OCI-LY1 (cell line): ENCODE results near the gene UNC5B.

Experiments used
- H2AFZ ChIP-seq: fragments of 200-600 bp; sonication (generic), shearing (Covaris generic); 2 replicates; pipeline ENCODE4 v1.6.0; 2014; ENCODE audit warnings: antibody characterized with exemption, mild to moderate bottlenecking, low read length
- H3F3A ChIP-seq: fragments of 200-600 bp; sonication (generic), shearing (Covaris generic); 2 replicates; pipeline ENCODE4 v1.6.0; 2014; ENCODE audit warnings: mild to moderate bottlenecking, antibody characterized with exemption, low read length, moderate library complexity; ENCODE audit not compliant: insufficient read depth
- H3K27ac ChIP-seq: fragments of 200-600 bp; sonication (generic); 2 replicates; pipeline ENCODE4 v1.5.1; 2014; ENCODE audit warnings: low read length, mixed run types, mild to moderate bottlenecking, low read depth; ENCODE audit not compliant: poor library complexity, severe bottlenecking
- H3K27me3 ChIP-seq: fragments of 200-600 bp; sonication (generic); 2 replicates; pipeline ENCODE4 v1.6.0; 2014; ENCODE audit warnings: antibody characterized with exemption, mild to moderate bottlenecking, low read length, moderate library complexity; ENCODE audit not compliant: insufficient read depth
- H3K36me3 ChIP-seq: fragments of 200-600 bp; sonication (generic); 2 replicates; pipeline ENCODE4 v1.6.1; 2014; ENCODE audit warnings: mild to moderate bottlenecking, antibody characterized with exemption, low read length, moderate library complexity, mixed read lengths; ENCODE audit not compliant: insufficient read depth
- H3K4me1 ChIP-seq: fragments of 200-600 bp; sonication (generic); 2 replicates; pipeline ENCODE4 v1.5.1; 2014; ENCODE audit warnings: mild to moderate bottlenecking, low read length, moderate library complexity; ENCODE audit not compliant: insufficient read depth, severe bottlenecking
- H3K4me2 ChIP-seq: fragments of 200-600 bp; sonication (generic), shearing (Covaris generic); 2 replicates; pipeline ENCODE4 v1.6.1; 2014; ENCODE audit warnings: low read length
- H3K4me3 ChIP-seq: fragments of 200-600 bp; sonication (generic); 2 replicates; pipeline ENCODE4 v1.5.1; 2014; ENCODE audit warnings: low read length, low read depth, mild to moderate bottlenecking, mixed read lengths; ENCODE audit not compliant: poor library complexity, severe bottlenecking
- H3K79me2 ChIP-seq: fragments of 200-600 bp; shearing (Covaris generic); 2 replicates; pipeline ENCODE4 v1.6.1; 2016; ENCODE audit warnings: mixed run types, low read length, mixed read lengths; ENCODE audit not compliant: insufficient read depth
- H3K9ac ChIP-seq: fragments of 200-600 bp; sonication (generic), shearing (Covaris generic); 2 replicates; pipeline ENCODE4 v1.6.1; 2014; ENCODE audit warnings: mild to moderate bottlenecking, low read length, mixed read lengths
- H3K9me2 ChIP-seq: fragments of 200-600 bp; sonication (generic), shearing (Covaris generic); 2 replicates; pipeline ENCODE4 v1.6.1; 2014; ENCODE audit warnings: low read depth, mild to moderate bottlenecking, low read length, mixed read lengths
- H3K9me3 ChIP-seq: fragments of 200-600 bp; shearing (Covaris generic); 2 replicates; pipeline ENCODE4 v1.6.1; 2014; ENCODE audit warnings: low read length, mixed read lengths
- H4K20me1 ChIP-seq: fragments of 200-600 bp; sonication (generic), shearing (Covaris generic); 2 replicates; pipeline ENCODE4 v1.6.0; 2016; ENCODE audit warnings: mild to moderate bottlenecking, low read length; ENCODE audit not compliant: insufficient read depth
- EZH2 ChIP-seq: fragments of 200-600 bp; sonication (generic), shearing (Covaris generic); IDR thresholded peaks from 2 replicates; pipeline ENCODE4 v1.8.0; 2017; ENCODE audit warnings: borderline replicate concordance, mixed run types, mild to moderate bottlenecking, antibody characterized with exemption, low read length, moderate library complexity, mixed read lengths
- TF ChIP-seq, protein P1 (sequence below): fragments of 200-600 bp; sonication (generic), shearing (Covaris generic); IDR thresholded peaks from 2 replicates; pipeline ENCODE4 v1.5.1; 2017; ENCODE audit warnings: mild to moderate bottlenecking, antibody characterized with exemption, low read length, moderate library complexity, mixed read lengths

UNC5B gene

DNA sequence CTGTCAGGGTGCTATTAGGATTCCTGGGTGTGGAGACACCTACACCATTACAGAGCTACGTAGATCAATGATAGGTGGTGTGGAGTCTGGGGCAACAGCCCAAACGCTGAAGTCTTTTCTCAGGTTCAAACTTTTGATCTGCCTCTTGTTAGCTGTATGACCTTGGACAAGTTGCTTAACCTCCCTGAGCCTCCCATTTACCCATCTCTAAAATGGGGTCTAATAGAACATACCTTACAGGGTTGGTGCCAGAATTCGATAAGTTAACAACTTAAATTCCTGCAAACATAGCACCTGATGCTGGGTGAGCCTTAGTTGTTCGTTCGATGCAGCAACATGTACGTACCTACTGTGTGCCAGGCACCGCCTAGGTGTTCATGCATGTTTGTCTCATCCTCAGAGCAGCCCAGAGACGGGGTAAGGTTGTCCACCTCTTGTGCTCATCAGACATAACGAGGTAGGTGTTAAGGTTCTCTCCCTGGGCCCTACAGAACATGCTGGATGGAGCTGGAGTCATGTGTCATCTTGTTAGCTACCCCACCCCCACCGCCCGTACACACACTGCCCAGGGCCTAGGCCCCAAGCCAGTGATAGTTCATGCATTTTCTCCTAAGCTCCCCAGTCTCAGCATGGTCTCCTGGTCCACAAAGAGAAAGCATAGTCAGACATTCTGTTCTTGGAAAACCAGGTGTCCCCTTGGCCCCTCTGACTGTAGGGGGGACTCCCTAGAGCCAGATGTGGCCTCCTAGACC is 65.7 kb downstream of the UNC5B start:
- Histone ChIP-seq H3K4me2 (no peak overlapping the region), H4K20me1 (no peaks in the 10 kb centered on the region), H3K27me3 (no peaks in the 10 kb centered on the region), H3K4me1 (no peaks in the 10 kb centered on the region), H3K27ac (no peak overlapping the region), H3F3A (no peaks in the 10 kb centered on the region), H3K4me3 (no peak overlapping the region), H3K36me3 (no peaks in the 10 kb centered on the region), H2AFZ (no peak overlapping the region), H3K9ac (no peak overlapping the region), H3K9me3 (no peaks in the 10 kb centered on the region), H3K9me2 (no peaks in the 10 kb centered on the region), H3K79me2 (no peaks in the 10 kb centered on the region)
- TF ChIP-seq, protein P1, sequence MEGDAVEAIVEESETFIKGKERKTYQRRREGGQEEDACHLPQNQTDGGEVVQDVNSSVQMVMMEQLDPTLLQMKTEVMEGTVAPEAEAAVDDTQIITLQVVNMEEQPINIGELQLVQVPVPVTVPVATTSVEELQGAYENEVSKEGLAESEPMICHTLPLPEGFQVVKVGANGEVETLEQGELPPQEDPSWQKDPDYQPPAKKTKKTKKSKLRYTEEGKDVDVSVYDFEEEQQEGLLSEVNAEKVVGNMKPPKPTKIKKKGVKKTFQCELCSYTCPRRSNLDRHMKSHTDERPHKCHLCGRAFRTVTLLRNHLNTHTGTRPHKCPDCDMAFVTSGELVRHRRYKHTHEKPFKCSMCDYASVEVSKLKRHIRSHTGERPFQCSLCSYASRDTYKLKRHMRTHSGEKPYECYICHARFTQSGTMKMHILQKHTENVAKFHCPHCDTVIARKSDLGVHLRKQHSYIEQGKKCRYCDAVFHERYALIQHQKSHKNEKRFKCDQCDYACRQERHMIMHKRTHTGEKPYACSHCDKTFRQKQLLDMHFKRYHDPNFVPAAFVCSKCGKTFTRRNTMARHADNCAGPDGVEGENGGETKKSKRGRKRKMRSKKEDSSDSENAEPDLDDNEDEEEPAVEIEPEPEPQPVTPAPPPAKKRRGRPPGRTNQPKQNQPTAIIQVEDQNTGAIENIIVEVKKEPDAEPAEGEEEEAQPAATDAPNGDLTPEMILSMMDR = no peak
- TF ChIP-seq EZH2 = no peak

DNA sequence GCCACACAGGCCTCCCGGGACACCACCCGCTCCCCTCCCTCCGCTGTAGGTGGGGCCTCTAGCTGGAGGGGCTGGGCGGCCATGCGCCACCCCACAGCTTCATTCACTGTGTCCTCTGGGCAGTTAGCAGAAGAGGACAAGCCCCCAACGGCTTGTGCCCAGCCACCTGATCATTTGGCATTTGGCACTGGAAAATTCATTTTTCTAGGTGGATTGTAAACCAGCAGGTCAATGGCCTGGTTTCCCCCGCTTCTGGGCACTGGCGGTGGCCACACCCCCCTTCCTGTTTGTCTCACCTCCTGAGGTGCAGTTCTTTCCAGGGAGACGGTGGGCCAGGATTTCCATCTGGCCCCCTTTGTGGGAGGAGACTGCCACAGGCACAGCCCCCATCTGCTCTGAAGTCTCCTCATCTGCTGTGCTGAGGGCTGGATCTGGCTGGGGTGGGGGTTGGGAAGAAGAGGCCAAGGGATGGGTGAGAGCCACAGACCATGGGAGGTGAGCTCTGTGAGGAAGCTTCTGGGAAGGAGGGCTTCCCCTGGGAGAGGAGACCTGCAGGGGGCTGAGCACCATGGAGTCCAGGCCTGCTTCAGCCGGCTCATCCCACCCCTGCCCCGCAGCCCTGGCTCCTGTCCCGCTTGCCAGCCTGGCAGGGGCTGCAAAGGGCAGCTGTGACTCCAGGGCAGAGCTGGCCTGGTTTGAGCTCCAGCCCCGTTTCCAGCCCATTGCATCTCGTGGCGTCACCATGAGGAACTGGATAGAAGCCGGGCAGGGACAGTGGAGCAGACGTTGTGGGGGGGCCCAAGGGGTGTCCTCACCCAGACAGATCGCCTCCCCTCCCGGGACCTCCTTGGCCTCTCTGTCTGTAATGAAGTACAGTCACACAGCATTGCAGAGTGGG is 66.6 kb downstream of the UNC5B start:
- no peak overlapping the region for H3K9ac ChIP-seq

DNA sequence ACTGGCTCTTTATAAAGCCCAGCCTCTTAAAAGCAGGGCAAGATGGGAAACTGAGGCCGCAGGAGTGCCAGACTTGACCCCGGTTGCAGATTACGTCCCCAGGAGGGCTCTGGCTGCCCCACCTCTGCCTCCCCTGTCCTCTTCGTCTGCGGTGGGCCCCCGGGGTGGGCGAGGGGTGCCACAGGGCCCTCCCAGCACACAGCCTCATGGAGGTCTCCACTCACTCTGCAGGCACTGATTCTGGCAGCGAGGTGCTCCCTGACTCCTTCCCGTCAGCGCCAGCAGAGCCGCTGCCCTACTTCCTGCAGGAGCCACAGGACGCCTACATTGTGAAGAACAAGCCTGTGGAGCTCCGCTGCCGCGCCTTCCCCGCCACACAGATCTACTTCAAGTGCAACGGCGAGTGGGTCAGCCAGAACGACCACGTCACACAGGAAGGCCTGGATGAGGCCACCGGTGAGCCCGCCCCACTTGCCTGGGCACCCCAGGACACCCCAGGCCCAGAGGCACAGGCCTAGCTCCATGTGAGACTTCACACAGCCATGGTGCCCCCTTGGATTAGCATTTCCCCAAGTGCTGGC is 67.3 kb downstream of the UNC5B start:
- Histone ChIP-seq H3F3A (no peaks in the 10 kb centered on the region), H3K36me3 (no peaks in the 10 kb centered on the region), H3K4me3 (no peak overlapping the region), H4K20me1 (no peaks in the 10 kb centered on the region), H3K4me1 (no peaks in the 10 kb centered on the region), H3K4me2 (no peak overlapping the region), H3K27me3 (no peaks in the 10 kb centered on the region), H3K79me2 (no peaks in the 10 kb centered on the region), H2AFZ (no peak overlapping the region), H3K9me3 (no peaks in the 10 kb centered on the region), H3K9ac (no peak overlapping the region), H3K27ac (no peak overlapping the region), H3K9me2 (no peaks in the 10 kb centered on the region)
- no peak for TF ChIP-seq EZH2
- TF ChIP-seq, protein P1 = no peak

More for the DNA sequence above, 66.6 kb downstream of the UNC5B start:
- Histone ChIP-seq H3K4me3 (no peak overlapping the region), H3K27me3 (no peaks in the 10 kb centered on the region), H3K4me1 (no peaks in the 10 kb centered on the region), H3K9me3 (no peaks in the 10 kb centered on the region), H3F3A (no peaks in the 10 kb centered on the region), H3K4me2 (no peak overlapping the region), H4K20me1 (no peaks in the 10 kb centered on the region), H3K27ac (no peak overlapping the region), H2AFZ (no peak overlapping the region), H3K36me3 (no peaks in the 10 kb centered on the region), H3K9me2 (no peaks in the 10 kb centered on the region), H3K79me2 (no peaks in the 10 kb centered on the region)
- TF ChIP-seq EZH2 = no peak
- TF ChIP-seq, protein P1 = no peak
